Uterus (tissue), 4 donors: ENCODE measurements around the gene PCMTD2. TPM values are rescaled to one million over a fixed set of nuclear protein-coding genes. Genes with fewer than 3 reads are reported as not detected.
"Not testable (repeated sequence)": the region's sequence is repeated elsewhere in the genome, so short reads cannot be mapped to it uniquely, and the experiment has no call there.

ENCODE experiments used
- DNase-seq, 2 donors: peaks; one replicate each; pipeline ENCODE4 v3.0.0-alpha.2; 2019 to 2020
- H3K27ac ChIP-seq, 2 donors: fragments of 200-600 bp; sonication (generic); 1 replicate in 1 of 2; 2 replicates in 1 of 2; pipeline ENCODE4 v1.5.1; 2016 to 2018
- H3K27me3 ChIP-seq, 2 donors: fragments of 200-600 bp; sonication (generic); one replicate each; pipeline ENCODE4 v1.5.1; 2018 to 2019; ENCODE audit warnings: control low read depth in 1 of 2
- H3K36me3 ChIP-seq, 2 donors: fragments of 200-600 bp; sonication (generic); one replicate each; pipeline ENCODE4 v1.5.1; 2019; ENCODE audit warnings: control low read depth in 1 of 2
- H3K4me1 ChIP-seq, 2 donors: fragments of 200-600 bp; sonication (generic); one replicate each; pipeline ENCODE4 v1.5.1; 2018 to 2019; ENCODE audit warnings: control low read depth in 1 of 2
- H3K4me3 ChIP-seq, 2 donors: fragments of 200-600 bp; sonication (generic); 1 replicate in 1 of 2; 2 replicates in 1 of 2; pipeline ENCODE4 v1.5.1; 2018 to 2019; ENCODE audit warnings: mild to moderate bottlenecking in 1 of 2
- H3K9me3 ChIP-seq, 2 donors: fragments of 200-600 bp; sonication (generic); one replicate each; pipeline ENCODE4 v1.5.1; 2019; ENCODE audit warnings: control low read depth in 1 of 2
- intact Hi-C: fragments of 100-400 bp; cut with DNase I; formaldehyde crosslinking; loops from one replicate; pipeline ENCODE4 v1.15.1; 2023; ENCODE audit warnings: low total_unique reads
- small RNA-seq: library from RNA; depleted of rRNA; stranded (forward); fragments of <200 nt; gene quantifications from one replicate; pipeline ENCODE3, GENCODE V24; 2016
- total RNA-seq, 4 donors: library from RNA; depleted of rRNA in 3 of 4; stranded (reverse); fragments of >200 nt in 3 of 4; gene quantifications; one replicate each; pipeline versions ENCODE4 v1.1.0 to v1.2.4, GENCODE V29; 2014 to 2023
- donor health status: DM: yes; HTN: yes; CAD: no.

Gene PCMTD2
- total RNA-seq, 4 donors from 2014 or later, result 50.5 to 162 (median 66.1) TPM

GRCh38 chr20:64318056-64318455 lies 62.5 kb downstream of the PCMTD2 start:
- H3K36me3 ChIP-seq, H3K27me3 ChIP-seq, intact Hi-C loops, H3K4me3 ChIP-seq, H3K4me1 ChIP-seq, DNase-seq, H3K9me3 ChIP-seq, H3K27ac ChIP-seq: not testable (repeated sequence)

GRCh38 chr20:64322031-64322789 lies 66.7 kb downstream of the PCMTD2 start:
- intact Hi-C loops, DNase-seq, H3K36me3 ChIP-seq, H3K9me3 ChIP-seq, H3K4me1 ChIP-seq, H3K27ac ChIP-seq, H3K27me3 ChIP-seq, H3K4me3 ChIP-seq: not testable (repeated sequence)

Small RNA genes within 50 kb of the gene (small RNA-seq; reads per million reads assigned to genes)
- gene AL137028.2, result not detected

Other genes with a start within 250 kb of the PCMTD2 start
- gene C20orf204, start 219.6 kb upstream of the PCMTD2 start, total RNA-seq, result 1 to 10 TPM in 2 of 4 donors, under 1 TPM in 1, not detected in 1; 0.26 to 2.9 (median 1.9) TPM
- gene SOX18, start 206.1 kb upstream of the PCMTD2 start, total RNA-seq, result 100 to 1,000 TPM in 1 of 4 donors, 10 to 100 TPM in 2, 1 to 10 TPM in 1; 6.7 to 116 (median 19.1) TPM
- 10 to 100 TPM; 21.5 to 75.4 (median 27.2) TPM for gene TCEA2, start 192.6 kb upstream of the PCMTD2 start, total RNA-seq
- 10 to 100 TPM in 1 of 4 donors, 1 to 10 TPM in 3; 4.6 to 38.8 (median 6.7) TPM for gene RGS19, start 176.2 kb upstream of the PCMTD2 start, total RNA-seq
- gene OPRL1, start 175.7 kb upstream of the PCMTD2 start, total RNA-seq, result 1 to 10 TPM in 1 of 4 donors, under 1 TPM in 2, not detected in 1; 0.51 to 1.9 (median 0.64) TPM
- not detected for gene LKAAEAR1, start 171.3 kb upstream of the PCMTD2 start, total RNA-seq
- gene NPBWR2, start 148.2 kb upstream of the PCMTD2 start, total RNA-seq, result not detected
- gene MYT1, start 91.3 kb upstream of the PCMTD2 start, total RNA-seq, result under 1 TPM in 1 of 4 donors, not detected in 3; 0.21 TPM